ENCODE measurements around the gene LRRC7. TPM values are rescaled to one million over a fixed set of nuclear protein-coding genes. Genes with fewer than 3 reads are reported as not detected.

Gene LRRC7
- total and polyA plus RNA-seq, 9 donors, result 0.01 to 0.45 (median 0.13) TPM; not detected in 4

- WGBS, 3 donors, result 7 to 22% (median 20%) methylated on average over 1 of the region's 1 CpG
- intact Hi-C loops (cut with DNase I), result no loop called here
- TF ChIP-seq EP300 (IDR thresholded peaks at IDR 0.05), result no peak
- TF ChIP-seq, protein P1, sequence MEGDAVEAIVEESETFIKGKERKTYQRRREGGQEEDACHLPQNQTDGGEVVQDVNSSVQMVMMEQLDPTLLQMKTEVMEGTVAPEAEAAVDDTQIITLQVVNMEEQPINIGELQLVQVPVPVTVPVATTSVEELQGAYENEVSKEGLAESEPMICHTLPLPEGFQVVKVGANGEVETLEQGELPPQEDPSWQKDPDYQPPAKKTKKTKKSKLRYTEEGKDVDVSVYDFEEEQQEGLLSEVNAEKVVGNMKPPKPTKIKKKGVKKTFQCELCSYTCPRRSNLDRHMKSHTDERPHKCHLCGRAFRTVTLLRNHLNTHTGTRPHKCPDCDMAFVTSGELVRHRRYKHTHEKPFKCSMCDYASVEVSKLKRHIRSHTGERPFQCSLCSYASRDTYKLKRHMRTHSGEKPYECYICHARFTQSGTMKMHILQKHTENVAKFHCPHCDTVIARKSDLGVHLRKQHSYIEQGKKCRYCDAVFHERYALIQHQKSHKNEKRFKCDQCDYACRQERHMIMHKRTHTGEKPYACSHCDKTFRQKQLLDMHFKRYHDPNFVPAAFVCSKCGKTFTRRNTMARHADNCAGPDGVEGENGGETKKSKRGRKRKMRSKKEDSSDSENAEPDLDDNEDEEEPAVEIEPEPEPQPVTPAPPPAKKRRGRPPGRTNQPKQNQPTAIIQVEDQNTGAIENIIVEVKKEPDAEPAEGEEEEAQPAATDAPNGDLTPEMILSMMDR (IDR thresholded peaks at IDR 0.05), result no peak
- TF ChIP-seq POLR2A (IDR thresholded peaks at IDR 0.05), result no peak
- H3K27ac ChIP-seq, result no peak overlapping the region
- H3K9me3 ChIP-seq, result no peaks in the 10 kb centered on the region
- DNase-seq, result no peak
- H3K4me1 ChIP-seq (ENCODE audit: insufficient read depth), result no peaks in the 10 kb centered on the region
- H3K36me3 ChIP-seq, result no peaks in the 10 kb centered on the region
- no peaks in the 10 kb centered on the region for H3K27me3 ChIP-seq
- no peak overlapping the region for H3K4me3 ChIP-seq
Measured at GRCh38 chr1:69994241-69994640, 426.5 kb downstream of the LRRC7 start.

GRCh38 chr1:69998847-69999246, 431.1 kb downstream of the LRRC7 start:
- no peak for TF ChIP-seq EP300 (IDR thresholded peaks at IDR 0.05)
- TF ChIP-seq POLR2A (IDR thresholded peaks at IDR 0.05), result no peak
- TF ChIP-seq, protein P1 (IDR thresholded peaks at IDR 0.05), result no peak
- intact Hi-C loops (cut with DNase I), result no loop called here
- H3K36me3 ChIP-seq, result no peaks in the 10 kb centered on the region
- no peaks in the 10 kb centered on the region for H3K4me1 ChIP-seq (ENCODE audit: insufficient read depth)
- WGBS, 3 donors, result 61 to 83% (median 82%) methylated on average over 1 of the region's 1 CpG
- H3K4me3 ChIP-seq, result no peak overlapping the region
- H3K9me3 ChIP-seq, result no peaks in the 10 kb centered on the region
- no peak overlapping the region for H3K27ac ChIP-seq
- DNase-seq, result no peak
- no peaks in the 10 kb centered on the region for H3K27me3 ChIP-seq

DNA sequence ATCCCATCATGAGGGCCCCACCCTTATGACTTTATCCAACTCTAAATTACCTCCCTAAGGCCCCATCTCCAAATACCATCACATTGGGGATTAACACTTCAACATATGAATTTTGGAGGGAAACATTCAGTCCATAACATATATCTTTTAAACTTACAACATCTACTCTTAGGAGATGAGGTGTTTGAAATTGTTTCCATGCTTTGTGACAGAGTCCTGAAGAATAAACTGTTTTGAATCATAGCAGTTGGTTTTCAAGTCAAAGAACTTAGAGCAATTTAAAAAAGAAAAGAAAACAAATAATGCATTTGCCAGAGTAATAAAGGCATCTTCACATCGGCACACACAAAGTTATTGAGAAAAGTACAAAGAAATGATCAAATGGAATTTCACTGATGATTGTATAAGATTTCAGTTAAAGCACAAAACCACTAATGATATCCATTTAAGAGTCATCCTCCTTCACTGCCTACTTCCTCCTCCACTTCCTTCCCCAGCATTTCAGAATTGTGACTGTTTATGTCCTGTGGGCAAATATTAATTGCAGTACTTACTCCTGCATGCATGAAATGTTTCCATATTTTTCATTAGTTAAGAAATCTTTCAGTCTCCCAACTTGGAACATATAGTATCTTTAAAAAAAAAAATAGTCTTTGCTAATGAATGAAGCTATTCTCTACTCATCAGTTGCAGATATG, 435.6 kb downstream of the LRRC7 start:
- Histone ChIP-seq H3K4me1 (ENCODE audit: insufficient read depth) (no peaks in the 10 kb centered on the region), H3K9me3 (no peaks in the 10 kb centered on the region), H3K4me3 (no peak overlapping the region), H3K36me3 (no peaks in the 10 kb centered on the region), H3K27me3 (no peaks in the 10 kb centered on the region), H3K27ac (no peak overlapping the region)
- TF ChIP-seq, protein P1 (IDR thresholded peaks at IDR 0.05), result no peak
- TF ChIP-seq POLR2A (IDR thresholded peaks at IDR 0.05) (no peak), EP300 (IDR thresholded peaks at IDR 0.05) (no peak)
- no peak for DNase-seq
- 65 to 77% (median 73%) methylated on average over 1 of the region's 1 CpG for WGBS, 3 donors
- intact Hi-C loops (cut with DNase I), result no loop called here

DNA sequence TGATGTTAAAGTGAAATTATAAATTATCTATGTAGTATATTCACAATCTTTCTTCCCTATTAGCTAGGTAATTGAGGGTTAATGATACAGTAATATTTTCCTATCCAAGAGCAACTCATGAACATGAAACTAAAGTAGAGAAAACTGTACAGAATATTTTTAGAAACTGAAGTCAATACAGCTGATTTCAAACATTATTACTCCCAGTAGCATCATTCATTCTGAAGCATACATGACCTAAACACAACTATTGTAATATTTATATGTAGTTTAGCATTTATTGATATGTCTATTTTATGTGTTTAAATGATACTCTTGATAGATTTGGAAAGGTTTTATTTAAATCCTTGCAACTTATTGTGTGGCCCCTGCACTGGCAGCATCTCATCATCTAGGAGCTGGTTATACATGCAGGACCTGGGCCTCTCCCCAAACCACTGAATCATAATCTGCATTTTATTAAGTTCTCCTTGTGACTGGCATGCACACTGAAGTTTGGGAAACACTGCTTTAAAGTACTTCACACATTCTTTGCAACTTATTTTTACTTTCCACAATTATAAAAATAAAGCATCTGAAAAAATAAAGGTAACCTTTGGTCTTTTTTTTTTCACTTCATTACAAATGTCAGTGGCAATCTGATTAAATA, 437.8 kb downstream of the LRRC7 start:
- intact Hi-C loops (cut with DNase I), result no loop called here
- Histone ChIP-seq H3K36me3 (no peaks in the 10 kb centered on the region), H3K27ac (no peak overlapping the region)

More for the DNA sequence above, 437.8 kb downstream of the LRRC7 start:
- no peaks in the 10 kb centered on the region for H3K9me3 ChIP-seq
- H3K4me1 ChIP-seq (ENCODE audit: insufficient read depth), result no peaks in the 10 kb centered on the region
- H3K27me3 ChIP-seq, result no peaks in the 10 kb centered on the region
- no peak overlapping the region for H3K4me3 ChIP-seq
- DNase-seq, result no peak
- TF ChIP-seq, protein P1 (IDR thresholded peaks at IDR 0.05), result no peak
- TF ChIP-seq POLR2A (IDR thresholded peaks at IDR 0.05), result no peak
- no peak for TF ChIP-seq EP300 (IDR thresholded peaks at IDR 0.05)

All from ovary (tissue), 9 donors.